ENCODE results near the gene TMEM86A.

The TMEM86A gene

GRCh38 chr11:18727479-18728236 lies 29.1 kb downstream of the TMEM86A start:
- no peak for FAIRE-seq

GRCh38 chr11:18728658-18729057 lies 30.1 kb downstream of the TMEM86A start:
- FAIRE-seq = no peak

- no peak for FAIRE-seq
These were observed 30.8 kb downstream of the TMEM86A start for GRCh38 chr11:18729426-18729825.

GRCh38 chr11:18730020-18730419 lies 31.4 kb downstream of the TMEM86A start:
- FAIRE-seq = no peak

GRCh38 chr11:18731441-18731840 lies 32.9 kb downstream of the TMEM86A start:
- no peak for FAIRE-seq

- no peak for FAIRE-seq
These were observed 33.6 kb downstream of the TMEM86A start for GRCh38 chr11:18731949-18732821.

GRCh38 chr11:18733202-18733601 lies 34.6 kb downstream of the TMEM86A start:
- no peak for FAIRE-seq

GRCh38 chr11:18736590-18737148 lies 38.1 kb downstream of the TMEM86A start:
- FAIRE-seq = no peak

GRCh38 chr11:18737642-18738041 lies 39.1 kb downstream of the TMEM86A start:
- FAIRE-seq = no peak

GRCh38 chr11:18739685-18740084 lies 41.1 kb downstream of the TMEM86A start:
- FAIRE-seq = no peak

GRCh38 chr11:18741783-18742182 lies 43.2 kb downstream of the TMEM86A start:
- no peak for FAIRE-seq

- FAIRE-seq = no peak
These were observed 44.8 kb downstream of the TMEM86A start for GRCh38 chr11:18743365-18743764.

- FAIRE-seq = no peak
These were observed 45.4 kb downstream of the TMEM86A start for GRCh38 chr11:18743900-18744514.

GRCh38 chr11:18745251-18745650 lies 46.7 kb downstream of the TMEM86A start:
- FAIRE-seq = no peak

GRCh38 chr11:18748766-18749365 lies 50.3 kb downstream of the TMEM86A start:
- FAIRE-seq = no peak

- no peak for FAIRE-seq
These were observed 51.2 kb downstream of the TMEM86A start for GRCh38 chr11:18749681-18750319.

- no peak for FAIRE-seq
These were observed 52.4 kb downstream of the TMEM86A start for GRCh38 chr11:18750944-18751343.

GRCh38 chr11:18752502-18752901 lies 53.9 kb downstream of the TMEM86A start:
- FAIRE-seq = no peak

GRCh38 chr11:18754308-18754707 lies 55.7 kb downstream of the TMEM86A start:
- FAIRE-seq = no peak

All from TTC549 (cell line).